Caco-2 (cell line): Measurements from ENCODE around the gene TMEM176B. TPM values are rescaled to one million over a fixed set of nuclear protein-coding genes. Genes with fewer than 3 reads are reported as not detected.
"Not testable (repeated sequence)": the region's sequence is repeated elsewhere in the genome, so short reads cannot be mapped to it uniquely, and the experiment has no call there.

Experiments used
- BruUV-seq: library from RNA; stranded (reverse); fragments of 400-500 nt; replicated peaks from 2 replicates; lab custom pipeline; 2021; lab: Mats Ljungman, UMichigan
- CTCF ChIA-PET: fragments of 300-600 bp; sonication (Branson Sonifier 250); formaldehyde crosslinking; loops from one replicate; lab custom pipeline; 2022; ENCODE audit warnings: antibody characterized with exemption; lab: Charles Lee
- POLR2A ChIA-PET: fragments of 300-600 bp; sonication (Branson Sonifier 250); formaldehyde crosslinking; loops from one replicate; lab custom pipeline; 2022; ENCODE audit warnings: antibody characterized with exemption; lab: Charles Lee
- DNase-seq, 2 experiments: peaks; one replicate each; pipeline versions ENCODE4 v3.0.0 to v3.0.0-alpha.2; 2020 to 2022
- H3K27me3 ChIP-seq: replicated peaks from 2 replicates; pipeline ENCODE4 v1.6.0; 2011; ENCODE audit warnings: low read length; ENCODE audit not compliant: control insufficient read depth, insufficient read depth
- H3K36me3 ChIP-seq: 2 replicates; pipeline ENCODE4 v1.5.1; 2011; ENCODE audit warnings: low read length; ENCODE audit not compliant: control insufficient read depth, insufficient read depth
- H3K4me1 ChIP-seq: fragments of 250-450 bp; sonication (Bioruptor Pico); 2 replicates; pipeline ENCODE4 v1.5.1; 2020; ENCODE audit warnings: mild to moderate bottlenecking
- H3K4me3 ChIP-seq: 2 replicates; pipeline ENCODE4 v1.5.1; 2011; ENCODE audit warnings: low read depth, mild to moderate bottlenecking, control low read depth, low read length
- H3K9me3 ChIP-seq: fragments of 250-450 bp; sonication (Bioruptor Pico); 2 replicates; pipeline ENCODE4 v1.5.1; 2020; ENCODE audit warnings: mild to moderate bottlenecking, moderate library complexity
- H3K27ac Mint-ChIP-seq: one replicate; pipeline ENCODE4 v1.8.0; 2022; ENCODE audit warnings: mixed read lengths; ENCODE audit not compliant: unreplicated experiment
- H3K27me3 Mint-ChIP-seq: one replicate; pipeline ENCODE4 v1.8.0; 2022; ENCODE audit warnings: mixed read lengths; ENCODE audit not compliant: insufficient read depth, unreplicated experiment
- H3K36me3 Mint-ChIP-seq: one replicate; pipeline ENCODE4 v1.8.0; 2022; ENCODE audit warnings: mild to moderate bottlenecking, mixed read lengths; ENCODE audit not compliant: insufficient read depth, unreplicated experiment
- H3K4me1 Mint-ChIP-seq: one replicate; pipeline ENCODE4 v1.8.0; 2022; ENCODE audit warnings: low read depth, mixed read lengths; ENCODE audit not compliant: unreplicated experiment
- H3K4me3 Mint-ChIP-seq: one replicate; pipeline ENCODE4 v1.8.0; 2022; ENCODE audit warnings: mild to moderate bottlenecking, moderate library complexity, mixed read lengths; ENCODE audit not compliant: unreplicated experiment
- H3K9me3 Mint-ChIP-seq: one replicate; pipeline ENCODE4 v1.8.0; 2022; ENCODE audit warnings: mixed read lengths; ENCODE audit not compliant: unreplicated experiment
- CTCF ChIP-seq, 2 experiments: fragments of 200-600 bp in 1 of 2; IDR thresholded peaks; 1 replicate in 1 of 2; 2 replicates in 1 of 2; pipeline versions ENCODE4 v1.5.1 to v1.8.0; 2011 to 2022; ENCODE audit warnings: antibody characterized with exemption in 1 of 2, control low read depth in 1 of 2, inconsistent platforms in 1 of 2, low read depth in 1 of 2, low read length in 1 of 2, mild to moderate bottlenecking in 1 of 2, moderate library complexity in 1 of 2; ENCODE audit not compliant: insufficient read depth in 1 of 2, severe bottlenecking in 1 of 2, unreplicated experiment in 1 of 2
- intact Hi-C: fragments of 100-400 bp; cut with micrococcal nuclease; formaldehyde crosslinking; loops from one replicate; pipeline ENCODE4 v1.10.0; 2022; ENCODE audit not compliant: unreplicated experiment
- total RNA-seq: library from RNA; stranded (reverse); gene quantifications from 2 replicates; pipeline ENCODE4 v1.2.3, GENCODE V29; 2022

TMEM176B gene
- total RNA-seq, 1 experiment from 2014 or later, result 35.8 TPM

GRCh38 chr7:150820148-150820547 lies 20.0 kb upstream of the TMEM176B start:
- Mint-ChIP-seq H3K27ac (no peak overlapping the region), H3K27me3 (no peaks in the 10 kb centered on the region), H3K36me3 (no peaks in the 10 kb centered on the region), H3K9me3 (peaks cover 16% of the 10 kb centered on the region), H3K4me1 (peaks cover 7% of the 10 kb centered on the region), H3K4me3 (no peak overlapping the region)
- no peaks in the 10 kb centered on the region for H3K36me3 ChIP-seq
- no peaks in the 10 kb centered on the region for H3K27me3 ChIP-seq
- intact Hi-C loops, result no loop called here
- POLR2A ChIA-PET, result no interaction called here
- BruUV-seq, result no TSS peak
- H3K9me3 ChIP-seq, result peaks cover 7% of the 10 kb centered on the region
- H3K4me1 ChIP-seq, result peaks cover 3% of the 10 kb centered on the region; the same call in 1 of the 2 replicates
- TF ChIP-seq CTCF (IDR thresholded peaks at IDR 0.05; ENCODE audit: insufficient read depth in 1 of 2, low read depth in 1 of 2, low read length in 1 of 2, severe bottlenecking in 1 of 2, unreplicated experiment in 1 of 2), result no peak
- no peak overlapping the region for H3K4me3 ChIP-seq
- DNase-seq, result no peak
- CTCF ChIA-PET, result no interaction called here

- no peak for DNase-seq
- Mint-ChIP-seq H3K4me1 (peaks cover 7% of the 10 kb centered on the region), H3K36me3 (no peaks in the 10 kb centered on the region), H3K27ac (no peak overlapping the region), H3K27me3 (no peaks in the 10 kb centered on the region), H3K9me3 (peaks cover 16% of the 10 kb centered on the region), H3K4me3 (no peak overlapping the region)
- Histone ChIP-seq H3K4me3 (no peak overlapping the region), H3K4me1 (peaks cover 3% of the 10 kb centered on the region; the same call in 1 of the 2 replicates), H3K36me3 (no peaks in the 10 kb centered on the region), H3K27me3 (no peaks in the 10 kb centered on the region), H3K9me3 (peaks cover 9% of the 10 kb centered on the region)
- ChIA-PET POLR2A (no interaction called here), CTCF (no interaction called here)
- intact Hi-C loops, result no loop called here
- TF ChIP-seq CTCF (IDR thresholded peaks at IDR 0.05; ENCODE audit: insufficient read depth in 1 of 2, low read depth in 1 of 2, low read length in 1 of 2, severe bottlenecking in 1 of 2, unreplicated experiment in 1 of 2), result no peak
- BruUV-seq, result no TSS peak
Measured at GRCh38 chr7:150818971-150819370, 18.8 kb upstream of the TMEM176B start.

- no peaks in the 10 kb centered on the region for H3K4me1 Mint-ChIP-seq
- intact Hi-C loops, result no loop called here
- no peak overlapping the region for H3K27ac Mint-ChIP-seq
- no peak overlapping the region for H3K4me3 ChIP-seq
- no peaks in the 10 kb centered on the region for H3K36me3 Mint-ChIP-seq
- BruUV-seq, result no TSS peak
- no peaks in the 10 kb centered on the region for H3K27me3 ChIP-seq
- no peaks in the 10 kb centered on the region for H3K4me1 ChIP-seq
- CTCF ChIA-PET, result no interaction called here
- peaks cover 11% of the 10 kb centered on the region for H3K9me3 ChIP-seq
- POLR2A ChIA-PET, result no interaction called here
- no peaks in the 10 kb centered on the region for H3K36me3 ChIP-seq
- no peak overlapping the region for H3K4me3 Mint-ChIP-seq
- H3K27me3 Mint-ChIP-seq, result no peaks in the 10 kb centered on the region
- no peak for DNase-seq
- TF ChIP-seq CTCF (IDR thresholded peaks at IDR 0.05; ENCODE audit: insufficient read depth in 1 of 2, low read depth in 1 of 2, low read length in 1 of 2, severe bottlenecking in 1 of 2, unreplicated experiment in 1 of 2), result no peak
- H3K9me3 Mint-ChIP-seq, result peaks cover 24% of the 10 kb centered on the region
Measured at GRCh38 chr7:150814328-150815001, 14.3 kb upstream of the TMEM176B start.

- Histone ChIP-seq H3K9me3 (peaks cover 18% of the 10 kb centered on the region), H3K4me1 (peaks cover 15% of the 10 kb centered on the region)
- peaks cover 31% of the 10 kb centered on the region for H3K9me3 Mint-ChIP-seq
- peak; percentile 75 to 85 for DNase-seq
- H3K27me3 ChIP-seq, H3K36me3 ChIP-seq, H3K4me3 ChIP-seq, H3K27me3 Mint-ChIP-seq, H3K4me1 Mint-ChIP-seq, BruUV-seq: not testable (repeated sequence)
- intact Hi-C loops, result loop anchor here (1.0 to 2.0 kb wide), 2 partner anchors 23 to 29 kb away; no protein-coding TSS in a partner anchor
- H3K27ac Mint-ChIP-seq, result peak overlapping the region; percentile 11
- ChIA-PET POLR2A (interaction anchor here (1.3 kb wide), 1 partner anchor 430 kb away, joined by 3 read pairs; no protein-coding TSS in a partner anchor), CTCF (interaction anchor here (1.2 kb wide), 1 partner anchor 69 kb away, joined by 4 read pairs; no protein-coding TSS in a partner anchor)
- H3K36me3 Mint-ChIP-seq, result peaks cover 15% of the 10 kb centered on the region
- peak overlapping the region; percentile 54 for H3K4me3 Mint-ChIP-seq
Measured at GRCh38 chr7:150807616-150808438, 7.7 kb upstream of the TMEM176B start.
